VCaP (cell line): ENCODE results near the gene EMC1.

Experiments
- H3K27ac ChIP-seq: fragments of 450-650 bp; 2 replicates; pipeline ENCODE4 v1.5.1; 2017
- CTCF ChIP-seq: fragments of 450-650 bp; conservative IDR thresholded peaks from 2 replicates; pipeline ENCODE4 v1.5.1; 2017; ENCODE audit warnings: mild to moderate bottlenecking, moderate library complexity

EMC1 gene

DNA sequence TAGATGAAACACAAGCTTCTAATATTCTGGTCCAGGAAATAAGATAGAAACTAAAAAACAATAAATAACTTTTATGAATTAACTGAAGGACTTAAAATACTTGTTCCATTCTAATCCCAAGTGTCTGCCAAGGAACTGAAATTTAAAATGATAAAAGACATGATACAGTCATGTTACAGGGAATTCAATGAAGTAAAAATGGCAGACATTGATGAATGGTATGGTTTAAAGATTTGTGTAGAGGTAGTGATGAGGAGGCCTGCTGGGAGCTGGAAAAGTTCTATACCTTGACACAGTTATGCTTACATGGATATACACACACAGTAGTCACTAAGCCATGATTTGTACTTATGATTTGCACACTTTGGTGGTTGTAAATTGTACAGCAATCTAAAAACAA, 39.2 kb downstream of the EMC1 start:
- H3K27ac ChIP-seq: peak overlapping the region; percentile 91
- no peak for TF ChIP-seq CTCF

- peak overlapping the region; percentile 91 for H3K27ac ChIP-seq
- TF ChIP-seq CTCF: no peak
Measured at GRCh38 chr1:19210772-19211549, 40.4 kb downstream of the EMC1 start.

DNA sequence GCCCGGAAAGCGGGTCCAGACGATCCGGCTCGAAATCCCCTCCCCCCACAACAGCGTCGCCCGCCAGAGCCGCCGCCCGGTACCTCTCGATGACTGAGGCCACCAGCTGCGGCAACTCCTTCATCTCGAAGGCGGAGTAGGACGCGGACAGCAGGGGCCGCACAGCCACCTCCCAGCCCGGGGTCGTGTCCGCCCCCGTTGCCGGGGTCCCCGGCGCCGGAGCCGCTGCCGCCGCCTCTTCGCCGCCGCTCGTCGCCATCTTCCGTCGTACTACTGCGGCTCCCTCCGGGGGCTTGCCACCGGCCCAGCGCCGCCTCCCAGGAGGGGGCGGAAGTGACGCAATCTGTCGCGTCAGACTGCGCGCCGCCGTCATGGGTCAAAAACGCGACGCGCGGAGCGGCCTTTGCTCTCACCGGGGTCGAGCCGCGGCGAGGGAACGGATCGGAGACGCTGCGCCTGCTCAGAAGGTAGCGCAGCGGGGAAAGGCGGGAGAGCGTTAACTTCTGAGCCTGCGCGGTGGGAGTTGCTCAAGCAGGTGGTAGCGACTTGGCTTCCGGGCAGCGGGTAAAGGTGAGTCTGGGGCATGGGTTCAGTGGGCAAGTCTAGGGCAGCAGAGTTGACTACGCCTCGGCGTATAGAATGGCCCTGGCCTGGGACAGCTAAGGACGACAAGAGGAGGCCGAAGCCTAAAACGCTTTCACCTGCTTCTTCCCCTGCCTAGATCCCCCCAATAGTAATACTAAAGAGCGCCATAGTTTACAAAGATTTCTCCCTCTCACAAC, 41.1 kb downstream of the EMC1 start, which contains the start of gene UBR4:
Gene UBR4, minus strand, starts transcription at position 277 of the 782 bp plus-strand sequence. Its CDS starts 18 bp downstream, at position 259.
- peak within 1 kb of the TSS; percentile 91 for H3K27ac ChIP-seq

GRCh38 chr1:19209439-19209989, 41.8 kb downstream of the EMC1 start:
- no peak for TF ChIP-seq CTCF
- H3K27ac ChIP-seq: peak overlapping the region; percentile 91

More for the DNA sequence above, 41.1 kb downstream of the EMC1 start, which contains the start of gene UBR4:
- no peak for TF ChIP-seq CTCF

DNA sequence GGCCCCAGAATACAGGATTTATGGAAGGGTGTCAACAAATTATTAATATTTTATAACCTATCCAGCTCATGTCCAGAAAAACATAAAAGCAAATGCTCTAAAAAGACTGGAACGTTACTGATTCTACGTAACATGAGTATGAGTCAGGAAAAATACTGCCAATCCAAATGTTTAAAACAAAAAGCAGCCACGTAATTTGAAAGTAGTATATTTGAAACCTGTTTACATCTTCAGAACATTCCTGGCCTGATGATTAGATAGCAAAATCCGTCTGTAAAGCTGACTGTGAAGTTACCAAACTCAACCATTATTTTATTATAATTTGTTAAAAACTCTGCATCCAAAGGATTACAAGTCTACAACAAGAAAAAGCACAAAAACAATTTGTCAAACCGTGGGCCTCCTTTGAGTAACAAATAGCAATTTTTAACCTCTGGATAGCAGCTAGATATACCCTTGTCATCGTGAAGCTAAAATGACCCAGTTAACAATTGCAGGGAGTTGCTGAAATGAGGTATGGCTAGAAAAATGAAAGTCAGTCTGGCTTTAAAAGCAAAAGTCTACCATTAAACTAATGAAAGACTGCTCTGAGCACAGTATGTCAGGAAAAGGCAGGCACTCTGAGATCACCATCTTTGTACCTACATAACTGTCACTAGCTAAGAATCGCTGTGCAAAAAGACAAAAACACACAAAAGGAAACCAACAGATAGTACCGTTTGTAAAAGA, 42.5 kb downstream of the EMC1 start:
- peak overlapping the region; percentile 91 for H3K27ac ChIP-seq
- no peak for TF ChIP-seq CTCF

- TF ChIP-seq CTCF: no peak
- no peak overlapping the region for H3K27ac ChIP-seq
Measured at GRCh38 chr1:19206947-19207346, 44.4 kb downstream of the EMC1 start.
